Stimulated activated CD4-positive, alpha-beta T cell treated with anti-CD3 and anti-CD28 coated beads, Interleukin-1b, Interleukin-23, amount 100 ng/mL, for 1 hour (primary cell): ENCODE results near the gene LSP1.

ENCODE experiments used
- DNase-seq, 2 donors: peaks; one replicate each; pipeline ENCODE4 v3.0.0-alpha.2; 2020; ENCODE audit warnings: low read depth in 2 of 2

The LSP1 gene

GRCh38 chr11:1927026-1927847, 74.4 kb downstream of the LSP1 start:
- DNase-seq: no peak

- DNase-seq: no peak
Observed at GRCh38 chr11:1927848-1928469, 75.1 kb downstream of the LSP1 start.

DNA sequence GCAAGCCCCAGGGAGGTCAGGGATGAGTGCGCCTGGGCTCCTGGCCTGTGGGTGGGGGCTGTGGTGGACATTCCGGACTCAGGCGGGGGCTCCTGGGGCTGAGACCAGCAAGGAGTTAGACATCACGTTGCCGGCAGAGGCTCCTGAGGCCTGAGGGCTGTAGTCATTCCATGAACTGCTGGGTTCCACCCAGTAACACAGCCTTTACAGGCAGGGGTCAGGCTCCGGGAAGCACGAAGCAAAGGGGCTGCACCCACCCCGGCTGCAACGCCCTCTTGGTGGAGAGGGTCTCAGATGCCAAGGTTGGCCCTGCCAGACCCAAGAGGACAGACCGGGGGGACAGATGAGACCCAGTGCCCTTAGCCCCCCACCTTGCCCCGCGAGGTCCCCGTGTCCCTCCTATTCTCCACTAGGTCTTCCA, 75.6 kb downstream of the LSP1 start:
- DNase-seq: no peak

DNA sequence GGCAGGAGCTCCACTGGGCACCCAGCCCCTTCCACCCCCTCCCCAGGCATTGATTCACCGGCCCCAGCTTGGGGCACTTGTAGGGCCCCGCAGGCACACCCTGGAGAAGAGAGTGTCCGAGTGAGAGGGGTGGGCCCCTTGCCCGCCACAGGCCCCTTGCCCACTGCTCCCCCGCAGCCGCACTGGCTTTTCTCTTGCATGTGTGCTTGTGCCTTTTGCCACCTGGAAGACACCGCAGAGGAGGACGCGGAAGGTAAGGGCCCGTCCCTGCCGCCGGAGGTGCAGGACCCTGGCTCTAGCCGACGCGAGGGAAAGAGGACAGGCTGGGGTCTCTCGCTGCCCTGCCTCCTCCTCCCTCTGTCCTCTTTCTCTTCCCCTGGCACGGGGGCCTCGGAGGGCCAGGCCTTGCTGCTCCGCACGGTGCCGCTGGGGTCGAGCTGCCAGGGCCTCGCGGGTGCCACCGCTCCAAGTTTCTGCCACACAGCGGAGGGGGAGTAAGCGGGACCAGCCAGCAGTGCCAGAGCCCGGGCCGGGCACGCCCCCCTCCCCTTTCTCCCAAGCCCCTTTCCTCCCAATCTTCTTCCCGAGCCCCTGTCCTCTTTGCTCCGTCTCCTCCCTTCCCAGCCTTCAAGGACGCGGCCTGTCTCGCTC, 76.1 kb downstream of the LSP1 start:
- no peak for DNase-seq

- DNase-seq: no peak
Observed at GRCh38 chr11:1929621-1930461, 77.0 kb downstream of the LSP1 start.

- no peak for DNase-seq
Observed at GRCh38 chr11:1930462-1930830, 77.6 kb downstream of the LSP1 start.

- DNase-seq: no peak
Observed at GRCh38 chr11:1931341-1932104, 78.6 kb downstream of the LSP1 start.

DNA sequence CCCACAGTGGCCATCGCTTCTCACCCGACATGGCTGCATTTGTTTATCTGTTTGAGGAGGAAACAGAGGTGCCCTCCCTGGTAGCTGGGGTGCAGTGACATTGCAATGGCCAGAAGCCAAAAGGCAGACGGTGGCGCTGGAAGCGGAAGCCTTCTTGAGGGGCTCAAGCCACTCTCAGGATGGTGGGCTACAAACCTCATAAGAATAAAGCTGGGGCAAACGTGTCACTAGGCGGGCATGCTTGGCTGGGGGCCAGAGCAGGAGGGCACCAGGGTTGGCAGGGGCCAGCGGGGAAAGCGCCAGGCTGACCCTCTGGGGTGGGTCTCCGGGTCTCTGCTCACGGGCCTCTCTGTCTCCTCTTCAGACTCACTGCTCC, 79.2 kb downstream of the LSP1 start:
- no peak for DNase-seq

GRCh38 chr11:1932681-1933080, 79.8 kb downstream of the LSP1 start:
- no peak for DNase-seq

GRCh38 chr11:1933416-1934334, 80.8 kb downstream of the LSP1 start:
- DNase-seq: no peak

- no peak for DNase-seq
Observed at GRCh38 chr11:1934335-1935155, 81.7 kb downstream of the LSP1 start.

DNA sequence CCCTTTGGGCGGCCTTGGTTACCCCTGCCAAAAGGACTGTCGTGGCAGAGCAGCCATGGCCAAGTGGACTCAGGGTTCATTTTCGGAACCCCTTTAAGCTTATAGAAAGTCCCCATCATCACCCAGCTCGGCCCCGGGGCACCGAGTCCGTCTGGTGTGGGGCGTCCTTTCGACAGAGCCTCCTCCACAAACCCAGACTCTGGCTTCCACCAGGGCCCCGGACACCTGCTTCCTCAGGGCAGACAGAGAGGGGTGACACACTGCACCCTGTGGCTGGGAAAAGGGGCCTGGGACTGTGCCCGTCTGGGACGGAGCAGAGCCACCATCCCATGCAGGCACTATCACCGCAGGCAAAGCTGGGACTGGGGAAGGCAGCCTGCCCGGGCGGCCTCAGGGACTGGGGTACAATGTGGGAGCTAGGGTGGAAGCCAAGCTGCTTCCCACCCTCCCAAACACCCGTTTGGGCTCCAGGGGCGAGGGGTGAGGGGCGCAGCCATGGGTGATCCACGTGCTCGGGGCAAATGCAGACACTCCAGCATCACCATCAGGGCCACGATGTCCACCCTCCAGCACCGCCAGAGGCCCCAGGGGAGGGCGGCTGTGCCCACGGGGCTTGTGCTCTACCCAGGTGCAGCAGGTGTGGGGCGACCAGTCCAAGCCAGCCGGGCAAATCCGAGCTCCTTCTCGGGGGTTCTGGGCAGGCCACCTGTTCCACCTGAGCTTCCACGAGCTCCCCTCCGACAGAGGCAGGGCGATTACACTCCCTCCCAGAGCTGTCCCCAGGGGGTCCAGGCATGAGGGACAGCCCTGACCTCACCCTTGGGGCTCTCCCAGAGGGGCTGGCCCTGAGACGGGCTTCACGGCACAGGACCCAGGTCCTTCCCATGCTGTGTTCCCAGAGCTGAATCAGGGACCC, 82.5 kb downstream of the LSP1 start:
- no peak for DNase-seq

DNA sequence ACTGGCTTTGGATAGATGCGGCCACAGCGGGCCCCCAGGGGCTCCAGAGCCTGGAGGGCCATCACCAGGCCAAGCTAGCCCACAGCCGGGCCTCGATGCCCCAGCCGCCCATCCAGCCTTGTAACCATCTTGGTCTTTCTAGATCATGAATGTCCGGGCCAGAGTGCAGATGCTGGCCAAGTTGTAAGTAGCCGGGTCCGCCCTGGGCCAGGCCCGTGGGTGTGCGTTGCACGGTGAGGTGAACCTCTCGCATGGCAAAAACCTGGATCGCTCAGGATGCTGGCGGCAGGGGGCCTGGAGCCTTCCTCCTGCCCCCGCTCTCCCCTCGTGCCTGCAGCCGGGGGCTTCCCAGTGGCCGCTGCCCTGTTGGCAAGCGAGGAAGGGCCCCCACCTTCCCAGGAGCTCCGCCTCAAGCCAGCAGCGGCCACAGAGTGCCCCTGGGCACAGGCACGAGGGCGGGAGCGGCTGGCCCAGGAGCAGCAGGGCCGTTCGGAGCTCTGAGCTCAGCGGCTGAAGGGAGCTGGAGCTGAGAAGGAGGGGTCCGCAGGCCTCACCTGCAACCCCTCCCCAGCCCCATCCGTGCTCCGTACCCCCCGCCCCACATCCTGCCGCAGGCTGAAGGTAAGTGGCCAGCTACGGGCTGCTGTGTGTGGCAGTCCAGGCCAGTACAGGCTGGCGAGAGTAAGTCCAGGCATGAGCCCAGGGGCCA, 83.3 kb downstream of the LSP1 start:
- DNase-seq: no peak

GRCh38 chr11:1936781-1937615, 84.1 kb downstream of the LSP1 start:
- no peak for DNase-seq

DNA sequence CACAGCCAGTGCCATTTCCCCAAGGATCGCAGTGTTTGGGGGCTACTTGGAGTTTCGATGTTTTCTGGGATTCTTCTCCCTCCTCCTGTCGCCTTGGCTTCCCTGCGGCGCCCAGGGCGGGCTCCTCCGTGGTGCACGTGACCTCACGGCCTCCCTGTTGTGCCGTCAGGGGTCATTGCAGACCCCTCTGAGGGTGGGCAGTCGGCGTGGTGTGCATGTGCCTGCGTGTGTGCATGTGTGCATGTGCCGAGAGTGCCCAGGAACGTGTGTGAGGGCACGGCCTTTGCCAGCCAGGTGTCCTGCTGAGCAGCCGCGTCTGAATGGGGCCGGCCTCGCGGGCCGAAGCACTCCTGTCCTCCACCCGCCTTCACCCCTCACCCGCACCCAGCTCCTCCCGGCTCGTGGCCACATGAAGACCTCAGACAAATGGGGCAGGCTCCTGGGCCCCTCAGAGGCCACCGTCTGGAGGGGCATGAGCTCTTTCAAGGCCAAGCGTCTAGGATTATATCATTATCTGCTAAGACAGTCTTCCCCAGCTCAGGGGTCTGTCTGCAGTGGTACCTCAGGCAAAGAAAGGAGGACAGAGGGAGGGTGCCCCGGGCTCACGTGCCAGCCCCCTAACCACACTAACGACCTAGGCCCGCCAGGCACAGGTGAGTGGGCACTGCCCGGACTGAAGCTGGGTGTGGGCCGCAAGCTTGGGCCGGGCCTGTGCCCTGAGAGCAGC, 84.9 kb downstream of the LSP1 start:
- no peak for DNase-seq
